Caco-2 (cell line): Measurements from ENCODE around the gene CCDC169. TPM values are rescaled to one million over a fixed set of nuclear protein-coding genes. Genes with fewer than 3 reads are reported as not detected.

Source experiments
- BruUV-seq: library from RNA; stranded (reverse); fragments of 400-500 nt; replicated peaks from 2 replicates; lab custom pipeline; 2021; lab: Mats Ljungman, UMichigan
- CTCF ChIA-PET: fragments of 300-600 bp; sonication (Branson Sonifier 250); formaldehyde crosslinking; loops from one replicate; lab custom pipeline; 2022; ENCODE audit warnings: antibody characterized with exemption; lab: Charles Lee
- POLR2A ChIA-PET: fragments of 300-600 bp; sonication (Branson Sonifier 250); formaldehyde crosslinking; loops from one replicate; lab custom pipeline; 2022; ENCODE audit warnings: antibody characterized with exemption; lab: Charles Lee
- DNase-seq, 2 experiments: peaks; one replicate each; pipeline versions ENCODE4 v3.0.0 to v3.0.0-alpha.2; 2020 to 2022
- H3K27me3 ChIP-seq: replicated peaks from 2 replicates; pipeline ENCODE4 v1.6.0; 2011; ENCODE audit warnings: low read length; ENCODE audit not compliant: control insufficient read depth, insufficient read depth
- H3K36me3 ChIP-seq: 2 replicates; pipeline ENCODE4 v1.5.1; 2011; ENCODE audit warnings: low read length; ENCODE audit not compliant: control insufficient read depth, insufficient read depth
- H3K4me1 ChIP-seq: fragments of 250-450 bp; sonication (Bioruptor Pico); 2 replicates; pipeline ENCODE4 v1.5.1; 2020; ENCODE audit warnings: mild to moderate bottlenecking
- H3K4me3 ChIP-seq: 2 replicates; pipeline ENCODE4 v1.5.1; 2011; ENCODE audit warnings: low read depth, mild to moderate bottlenecking, control low read depth, low read length
- H3K9me3 ChIP-seq: fragments of 250-450 bp; sonication (Bioruptor Pico); 2 replicates; pipeline ENCODE4 v1.5.1; 2020; ENCODE audit warnings: mild to moderate bottlenecking, moderate library complexity
- H3K27ac Mint-ChIP-seq: one replicate; pipeline ENCODE4 v1.8.0; 2022; ENCODE audit warnings: mixed read lengths; ENCODE audit not compliant: unreplicated experiment
- H3K27me3 Mint-ChIP-seq: one replicate; pipeline ENCODE4 v1.8.0; 2022; ENCODE audit warnings: mixed read lengths; ENCODE audit not compliant: insufficient read depth, unreplicated experiment
- H3K36me3 Mint-ChIP-seq: one replicate; pipeline ENCODE4 v1.8.0; 2022; ENCODE audit warnings: mild to moderate bottlenecking, mixed read lengths; ENCODE audit not compliant: insufficient read depth, unreplicated experiment
- H3K4me1 Mint-ChIP-seq: one replicate; pipeline ENCODE4 v1.8.0; 2022; ENCODE audit warnings: low read depth, mixed read lengths; ENCODE audit not compliant: unreplicated experiment
- H3K4me3 Mint-ChIP-seq: one replicate; pipeline ENCODE4 v1.8.0; 2022; ENCODE audit warnings: mild to moderate bottlenecking, moderate library complexity, mixed read lengths; ENCODE audit not compliant: unreplicated experiment
- H3K9me3 Mint-ChIP-seq: one replicate; pipeline ENCODE4 v1.8.0; 2022; ENCODE audit warnings: mixed read lengths; ENCODE audit not compliant: unreplicated experiment
- CTCF ChIP-seq, 2 experiments: fragments of 200-600 bp in 1 of 2; IDR thresholded peaks; 1 replicate in 1 of 2; 2 replicates in 1 of 2; pipeline versions ENCODE4 v1.5.1 to v1.8.0; 2011 to 2022; ENCODE audit warnings: antibody characterized with exemption in 1 of 2, control low read depth in 1 of 2, inconsistent platforms in 1 of 2, low read depth in 1 of 2, low read length in 1 of 2, mild to moderate bottlenecking in 1 of 2, moderate library complexity in 1 of 2; ENCODE audit not compliant: insufficient read depth in 1 of 2, severe bottlenecking in 1 of 2, unreplicated experiment in 1 of 2
- intact Hi-C: fragments of 100-400 bp; cut with micrococcal nuclease; formaldehyde crosslinking; loops from one replicate; pipeline ENCODE4 v1.10.0; 2022; ENCODE audit not compliant: unreplicated experiment
- total RNA-seq: library from RNA; stranded (reverse); gene quantifications from 2 replicates; pipeline ENCODE4 v1.2.3, GENCODE V29; 2022

CCDC169 gene
- total RNA-seq, 1 experiment from 2014 or later, result not detected

DNA sequence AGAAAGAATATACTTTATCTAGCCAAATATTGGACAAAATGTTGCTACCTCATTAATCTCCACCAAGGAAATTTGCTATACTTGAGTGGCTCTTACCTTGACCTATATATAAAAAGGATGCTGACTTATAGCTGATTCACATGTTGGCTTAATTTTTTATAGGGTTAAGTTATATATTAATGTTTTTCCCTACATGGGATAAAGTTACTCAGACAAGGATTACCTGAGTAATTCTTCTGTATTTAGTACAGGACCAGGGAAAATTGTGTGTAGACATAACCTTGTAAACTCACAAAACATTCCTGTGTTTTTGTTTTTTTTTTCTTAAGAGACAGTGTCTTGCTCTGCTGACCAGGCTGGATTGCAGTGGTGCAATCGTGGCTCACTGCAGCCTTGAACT is 52.6 kb downstream of the CCDC169 start:
- no peaks in the 10 kb centered on the region for H3K27me3 ChIP-seq
- no peak for DNase-seq
- CTCF ChIA-PET, result no interaction called here
- TF ChIP-seq CTCF (IDR thresholded peaks at IDR 0.05; ENCODE audit: insufficient read depth in 1 of 2, low read depth in 1 of 2, low read length in 1 of 2, severe bottlenecking in 1 of 2, unreplicated experiment in 1 of 2), result no peak
- H3K9me3 ChIP-seq, result no peaks in the 10 kb centered on the region
- POLR2A ChIA-PET, result no interaction called here
- no peak overlapping the region for H3K4me3 ChIP-seq
- H3K4me1 ChIP-seq, result no peaks in the 10 kb centered on the region
- intact Hi-C loops, result no loop called here
- no peak overlapping the region for H3K27ac Mint-ChIP-seq
- H3K36me3 Mint-ChIP-seq, result no peaks in the 10 kb centered on the region
- no peak overlapping the region for H3K4me3 Mint-ChIP-seq
- no peaks in the 10 kb centered on the region for H3K36me3 ChIP-seq
- peaks cover 9% of the 10 kb centered on the region for H3K27me3 Mint-ChIP-seq
- BruUV-seq, result no TSS peak
- no peaks in the 10 kb centered on the region for H3K4me1 Mint-ChIP-seq
- no peaks in the 10 kb centered on the region for H3K9me3 Mint-ChIP-seq

DNA sequence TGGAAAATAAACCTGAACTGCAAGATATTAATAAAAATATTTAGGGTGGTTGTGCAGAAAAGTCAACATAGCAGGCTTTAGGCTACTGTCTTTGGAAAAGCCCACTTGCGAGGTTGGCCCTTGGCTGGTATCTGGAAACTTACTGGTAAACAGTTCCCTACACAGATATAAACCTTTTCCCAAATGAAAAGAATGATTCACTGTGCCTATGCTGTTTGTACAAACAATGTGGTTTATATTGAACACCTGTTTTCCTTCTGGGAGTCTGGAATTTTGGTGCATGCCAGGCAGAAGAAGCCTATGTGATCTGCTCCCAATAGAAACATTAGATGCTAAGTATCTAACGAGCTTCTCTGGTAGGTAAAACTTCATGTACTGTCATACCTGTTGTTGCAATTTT is 53.5 kb downstream of the CCDC169 start:
- POLR2A ChIA-PET, result no interaction called here
- H3K4me1 Mint-ChIP-seq, result no peaks in the 10 kb centered on the region

GRCh38 chr13:36242761-36243160 is 54.9 kb downstream of the CCDC169 start:
- intact Hi-C loops, result no loop called here
- Histone ChIP-seq H3K27me3 (no peaks in the 10 kb centered on the region), H3K9me3 (no peaks in the 10 kb centered on the region), H3K4me3 (no peak overlapping the region), H3K4me1 (no peaks in the 10 kb centered on the region), H3K36me3 (no peaks in the 10 kb centered on the region)
- ChIA-PET CTCF (no interaction called here), POLR2A (no interaction called here)
- BruUV-seq, result no TSS peak
- H3K9me3 Mint-ChIP-seq, result no peaks in the 10 kb centered on the region
- TF ChIP-seq CTCF (IDR thresholded peaks at IDR 0.05; ENCODE audit: insufficient read depth in 1 of 2, low read depth in 1 of 2, low read length in 1 of 2, severe bottlenecking in 1 of 2, unreplicated experiment in 1 of 2), result no peak
- H3K36me3 Mint-ChIP-seq, result no peaks in the 10 kb centered on the region
- H3K27me3 Mint-ChIP-seq, result no peaks in the 10 kb centered on the region
- no peaks in the 10 kb centered on the region for H3K4me1 Mint-ChIP-seq
- no peak overlapping the region for H3K27ac Mint-ChIP-seq
- DNase-seq, result no peak
- H3K4me3 Mint-ChIP-seq, result no peak overlapping the region

More for the DNA sequence above, 53.5 kb downstream of the CCDC169 start:
- CTCF ChIA-PET, result no interaction called here
- no TSS peak for BruUV-seq
- Mint-ChIP-seq H3K27me3 (peaks cover under 1% of the 10 kb centered on the region), H3K4me3 (no peak overlapping the region), H3K9me3 (no peaks in the 10 kb centered on the region), H3K36me3 (no peaks in the 10 kb centered on the region), H3K27ac (no peak overlapping the region)
- no peaks in the 10 kb centered on the region for H3K9me3 ChIP-seq
- no peaks in the 10 kb centered on the region for H3K4me1 ChIP-seq
- intact Hi-C loops, result no loop called here
- H3K27me3 ChIP-seq, result no peaks in the 10 kb centered on the region
- no peak overlapping the region for H3K4me3 ChIP-seq
- TF ChIP-seq CTCF (IDR thresholded peaks at IDR 0.05; ENCODE audit: insufficient read depth in 1 of 2, low read depth in 1 of 2, low read length in 1 of 2, severe bottlenecking in 1 of 2, unreplicated experiment in 1 of 2), result no peak
- no peak for DNase-seq
- no peaks in the 10 kb centered on the region for H3K36me3 ChIP-seq
